Measurements from ENCODE around the gene TSC22D2.
A peak's percentile ranks its signal among the peaks of the same experiment; 100 is the strongest.

TSC22D2 gene

GRCh38 chr3:150411106-150411460 lies 3.0 kb downstream of the TSC22D2 start:
- DNase-seq: no peak

- DNase-seq: no peak
Observed at GRCh38 chr3:150411546-150411945, 3.4 kb downstream of the TSC22D2 start.

- no peak for DNase-seq
Observed at GRCh38 chr3:150411976-150412375, 3.9 kb downstream of the TSC22D2 start.

- DNase-seq: no peak
Observed at GRCh38 chr3:150412561-150413231, 4.6 kb downstream of the TSC22D2 start.

GRCh38 chr3:150414258-150414657 lies 6.2 kb downstream of the TSC22D2 start:
- peak in 33 of 56 donors; percentile 1 to 81 (median 16) for DNase-seq

GRCh38 chr3:150414959-150415358 lies 6.9 kb downstream of the TSC22D2 start:
- no peak for DNase-seq

GRCh38 chr3:150419076-150419868 lies 11.2 kb downstream of the TSC22D2 start:
- DNase-seq: no peak

- no peak for DNase-seq
Observed at GRCh38 chr3:150419959-150420358, 11.9 kb downstream of the TSC22D2 start.

GRCh38 chr3:150421256-150421655 lies 13.2 kb downstream of the TSC22D2 start:
- DNase-seq: no peak

GRCh38 chr3:150421799-150422548 lies 13.9 kb downstream of the TSC22D2 start:
- DNase-seq: no peak

- DNase-seq: no peak
Observed at GRCh38 chr3:150422907-150423306, 14.8 kb downstream of the TSC22D2 start.

- no peak for DNase-seq
Observed at GRCh38 chr3:150423761-150424160, 15.7 kb downstream of the TSC22D2 start.

- no peak for DNase-seq
Observed at GRCh38 chr3:150426292-150426691, 18.2 kb downstream of the TSC22D2 start.

GRCh38 chr3:150428562-150428961 lies 20.5 kb downstream of the TSC22D2 start:
- no peak for DNase-seq

GRCh38 chr3:150429767-150430671 lies 21.9 kb downstream of the TSC22D2 start:
- no peak for DNase-seq

- DNase-seq: no peak
Observed at GRCh38 chr3:150433347-150433746, 25.2 kb downstream of the TSC22D2 start.

GRCh38 chr3:150434234-150434633 lies 26.1 kb downstream of the TSC22D2 start:
- no peak for DNase-seq

- DNase-seq: no peak
Observed at GRCh38 chr3:150436161-150436560, 28.1 kb downstream of the TSC22D2 start.

- no peak for DNase-seq
Observed at GRCh38 chr3:150439657-150440056, 31.6 kb downstream of the TSC22D2 start.

- DNase-seq: no peak
Observed at GRCh38 chr3:150443331-150443741, 35.2 kb downstream of the TSC22D2 start.

- no peak for DNase-seq
Observed at GRCh38 chr3:150444371-150444770, 36.3 kb downstream of the TSC22D2 start.
